Karpas-422 (cell line): ENCODE results near the gene CHST15. TPM values are rescaled to one million over a fixed set of nuclear protein-coding genes. Genes with fewer than 3 reads are reported as not detected.

Experiments used
- total RNA-seq: library from RNA; depleted of rRNA; stranded (reverse); fragments of >200 nt; shearing (Covaris generic); gene quantifications from 2 replicates; pipeline ENCODE4 v1.2.3, GENCODE V29; 2014; ENCODE audit warnings: low replicate concordance; rRNA removed

Gene CHST15
- total RNA-seq, 1 experiment from 2014 or later = not detected

Other genes with a start within 250 kb of the CHST15 start
- not detected in 2 replicates for gene CPXM2, start 201.8 kb downstream of the CHST15 start, total RNA-seq